CD4-positive, alpha-beta memory T cell (primary cell): ENCODE measurements around the gene DLL4. TPM values are rescaled to one million over a fixed set of nuclear protein-coding genes. Genes with fewer than 3 reads are reported as not detected.

ENCODE experiments used
- CTCF ChIA-PET: fragments of 350-600 bp; sonication (Branson Sonifier 250); formaldehyde crosslinking; loops from one replicate; lab custom pipeline; 2021; ENCODE audit warnings: inconsistent platforms; ENCODE audit not compliant: partially characterized antibody; lab: Charles Lee
- POLR2A ChIA-PET: fragments of 350-600 bp; sonication (Branson Sonifier 250); formaldehyde crosslinking; loops from one replicate; lab custom pipeline; 2021; ENCODE audit not compliant: partially characterized antibody; lab: Charles Lee
- DNase-seq, 5 donors: peaks; one replicate each; pipeline versions ENCODE4 v3.0.0 to v3.0.0-alpha.2; 2020 to 2022; ENCODE audit warnings: mixed read lengths in 1 of 5
- H3K27ac ChIP-seq: one replicate; pipeline ENCODE4 v1.7.0; 2013; ENCODE audit warnings: low read depth, low read length
- H3K27me3 ChIP-seq: 2 replicates; pipeline ENCODE4 v1.7.0; 2013; ENCODE audit warnings: mild to moderate bottlenecking, low read length, moderate library complexity; ENCODE audit not compliant: insufficient read depth
- H3K36me3 ChIP-seq: 2 replicates; pipeline ENCODE4 v1.7.0; 2013; ENCODE audit warnings: mild to moderate bottlenecking, low read length, moderate library complexity; ENCODE audit not compliant: insufficient read depth
- H3K4me1 ChIP-seq: 2 replicates; pipeline ENCODE4 v1.7.0; 2013; ENCODE audit warnings: mild to moderate bottlenecking, low read length, moderate library complexity; ENCODE audit not compliant: insufficient read depth
- H3K4me3 ChIP-seq, 2 donors: one replicate each; pipeline ENCODE4 v1.7.0; 2013; ENCODE audit warnings: low read length in 2 of 2, mild to moderate bottlenecking in 1 of 2
- H3K9me3 ChIP-seq, 2 donors: one replicate each; pipeline ENCODE4 v1.7.0; 2013; ENCODE audit warnings: low read length in 2 of 2, control low read depth in 1 of 2; ENCODE audit not compliant: control insufficient read depth in 1 of 2
- H3K27ac Mint-ChIP-seq, 7 donors: one replicate each; pipeline ENCODE4 v1.8.0; 2020 to 2021; ENCODE audit warnings: mixed read lengths in 7 of 7, mild to moderate bottlenecking in 6 of 7, inconsistent platforms in 3 of 7, moderate library complexity in 3 of 7
- H3K27me3 Mint-ChIP-seq, 2 donors: one replicate each; pipeline ENCODE4 v1.8.0; 2020 to 2021; ENCODE audit warnings: mixed read lengths in 2 of 2
- H3K36me3 Mint-ChIP-seq, 2 donors: one replicate each; pipeline ENCODE4 v1.8.0; 2020 to 2021; ENCODE audit warnings: mixed read lengths in 2 of 2, inconsistent platforms in 1 of 2, mild to moderate bottlenecking in 1 of 2
- H3K4me1 Mint-ChIP-seq, 4 donors: one replicate each; pipeline ENCODE4 v1.8.0; 2020 to 2021; ENCODE audit warnings: mixed read lengths in 4 of 4, mild to moderate bottlenecking in 1 of 4
- H3K4me3 Mint-ChIP-seq, 8 donors: one replicate each; pipeline ENCODE4 v1.8.0; 2020 to 2021; ENCODE audit warnings: mixed read lengths in 8 of 8, mild to moderate bottlenecking in 7 of 8, moderate library complexity in 6 of 8, inconsistent platforms in 3 of 8
- H3K9me3 Mint-ChIP-seq, 8 donors: one replicate each; pipeline ENCODE4 v1.8.0; 2020 to 2021; ENCODE audit warnings: mixed read lengths in 8 of 8, mild to moderate bottlenecking in 5 of 8, inconsistent platforms in 3 of 8, moderate library complexity in 1 of 8
- intact Hi-C: fragments of 100-400 bp; cut with micrococcal nuclease; formaldehyde crosslinking; loops from one replicate; pipeline ENCODE4 v1.15.1; 2023
- polyA plus RNA-seq, 2 donors: library from polyadenylated mRNA; unstranded; fragments of 300-500 nt; fragmentation: Illumina TruSeq; gene quantifications; one replicate each; pipeline ENCODE4 v1.2.3, GENCODE V29; 2021
- total RNA-seq, 2 experiments: library from RNA; stranded (reverse); gene quantifications; one replicate each; pipeline ENCODE4 v1.2.3, GENCODE V29; 2021

The DLL4 gene
- total and polyA plus RNA-seq, 4 experiments from 2014 or later = not detected

- no peaks in the 10 kb centered on the region for H3K9me3 Mint-ChIP-seq
- Histone ChIP-seq H3K4me3 (no peak overlapping the region), H3K27me3 (no peaks in the 10 kb centered on the region), H3K9me3 (no peaks in the 10 kb centered on the region), H3K36me3 (no peaks in the 10 kb centered on the region), H3K4me1 (peaks cover 14% of the 10 kb centered on the region), H3K27ac (no peak overlapping the region)
- DNase-seq = no peak
- H3K4me1 Mint-ChIP-seq = peaks cover 4 to 16% (median 11%) of the 10 kb centered on the region in 4 donors
- peak overlapping the region in 2 of 7 donors; percentile 37 to 64 for H3K27ac Mint-ChIP-seq
- intact Hi-C loops = no loop called here
- ChIA-PET CTCF (interaction anchor here (2.5 kb wide), 1 partner anchor 30 kb away, joined by 5 read pairs; no protein-coding TSS in a partner anchor), POLR2A (no interaction called here)
- no peaks in the 10 kb centered on the region for H3K36me3 Mint-ChIP-seq
- no peak overlapping the region for H3K4me3 Mint-ChIP-seq
- no peaks in the 10 kb centered on the region for H3K27me3 Mint-ChIP-seq
Observed at GRCh38 chr15:40911693-40912092, 17.4 kb upstream of the DLL4 start.

DNA sequence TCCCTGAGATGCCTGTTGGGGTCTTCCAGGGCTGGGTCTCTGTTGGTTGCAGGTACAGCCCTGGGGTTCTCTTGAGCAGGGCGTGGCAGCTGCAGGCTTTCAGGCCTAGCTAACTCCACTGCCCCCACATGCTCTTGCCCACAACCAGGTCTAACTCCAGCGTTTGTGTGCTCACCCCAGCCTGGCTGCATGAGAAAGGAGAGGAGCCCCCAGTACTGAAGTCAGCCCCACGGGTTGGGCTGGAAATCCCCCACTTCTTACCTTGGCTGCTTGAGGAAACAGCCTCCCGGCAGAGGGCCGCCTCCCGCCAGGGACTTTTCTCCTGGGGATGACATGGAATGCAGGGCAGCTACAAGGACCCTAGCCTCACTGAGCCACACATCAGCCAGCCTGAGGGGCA lies 16.7 kb upstream of the DLL4 start:
- Histone ChIP-seq H3K4me1 (peaks cover 6% of the 10 kb centered on the region), H3K9me3 (no peaks in the 10 kb centered on the region), H3K27me3 (no peaks in the 10 kb centered on the region), H3K4me3 (no peak overlapping the region), H3K36me3 (no peaks in the 10 kb centered on the region), H3K27ac (no peak overlapping the region)
- DNase-seq = no peak
- intact Hi-C loops = no loop called here
- H3K4me1 Mint-ChIP-seq = peaks cover under 1 to 10% (median 6%) of the 10 kb centered on the region in 4 donors
- ChIA-PET POLR2A (no interaction called here), CTCF (no interaction called here)
- H3K36me3 Mint-ChIP-seq = no peaks in the 10 kb centered on the region
- no peaks in the 10 kb centered on the region for H3K9me3 Mint-ChIP-seq
- H3K4me3 Mint-ChIP-seq = no peak overlapping the region
- H3K27ac Mint-ChIP-seq = no peak overlapping the region
- no peaks in the 10 kb centered on the region for H3K27me3 Mint-ChIP-seq

GRCh38 chr15:40914013-40914412 lies 15.1 kb upstream of the DLL4 start:
- H3K4me1 Mint-ChIP-seq = no peaks in the 10 kb centered on the region
- Histone ChIP-seq H3K27me3 (no peaks in the 10 kb centered on the region), H3K4me3 (no peak overlapping the region), H3K36me3 (no peaks in the 10 kb centered on the region), H3K4me1 (no peaks in the 10 kb centered on the region), H3K9me3 (no peaks in the 10 kb centered on the region), H3K27ac (no peak overlapping the region)
- no peaks in the 10 kb centered on the region for H3K36me3 Mint-ChIP-seq
- intact Hi-C loops = no loop called here
- no peak overlapping the region for H3K4me3 Mint-ChIP-seq
- DNase-seq = no peak
- POLR2A ChIA-PET = no interaction called here
- no peaks in the 10 kb centered on the region for H3K27me3 Mint-ChIP-seq
- H3K9me3 Mint-ChIP-seq = no peaks in the 10 kb centered on the region
- H3K27ac Mint-ChIP-seq = peak overlapping the region in 3 of 7 donors; percentile 30 to 80 (median 34)
- CTCF ChIA-PET = interaction anchor here (1.3 to 2.3 kb wide), 2 partner anchors 9 to 107 kb away, joined by 3 to 8 read pairs; no protein-coding TSS in a partner anchor

- Histone ChIP-seq H3K9me3 (no peaks in the 10 kb centered on the region), H3K27ac (no peak overlapping the region), H3K4me1 (no peaks in the 10 kb centered on the region), H3K4me3 (no peak overlapping the region), H3K36me3 (no peaks in the 10 kb centered on the region), H3K27me3 (no peaks in the 10 kb centered on the region)
- no peaks in the 10 kb centered on the region for H3K4me1 Mint-ChIP-seq
- intact Hi-C loops = no loop called here
- no peaks in the 10 kb centered on the region for H3K36me3 Mint-ChIP-seq
- H3K9me3 Mint-ChIP-seq = no peaks in the 10 kb centered on the region
- no peaks in the 10 kb centered on the region for H3K27me3 Mint-ChIP-seq
- no peak overlapping the region for H3K4me3 Mint-ChIP-seq
- POLR2A ChIA-PET = no interaction called here
- no peak for DNase-seq
- CTCF ChIA-PET = interaction anchor here (1.0 to 2.3 kb wide), 3 partner anchors 10 to 107 kb away, joined by 3 to 8 read pairs (median 3); no protein-coding TSS in a partner anchor
- peak overlapping the region in 1 of 7 donors; percentile 80 for H3K27ac Mint-ChIP-seq
Observed at GRCh38 chr15:40914486-40914885, 14.7 kb upstream of the DLL4 start.

DNA sequence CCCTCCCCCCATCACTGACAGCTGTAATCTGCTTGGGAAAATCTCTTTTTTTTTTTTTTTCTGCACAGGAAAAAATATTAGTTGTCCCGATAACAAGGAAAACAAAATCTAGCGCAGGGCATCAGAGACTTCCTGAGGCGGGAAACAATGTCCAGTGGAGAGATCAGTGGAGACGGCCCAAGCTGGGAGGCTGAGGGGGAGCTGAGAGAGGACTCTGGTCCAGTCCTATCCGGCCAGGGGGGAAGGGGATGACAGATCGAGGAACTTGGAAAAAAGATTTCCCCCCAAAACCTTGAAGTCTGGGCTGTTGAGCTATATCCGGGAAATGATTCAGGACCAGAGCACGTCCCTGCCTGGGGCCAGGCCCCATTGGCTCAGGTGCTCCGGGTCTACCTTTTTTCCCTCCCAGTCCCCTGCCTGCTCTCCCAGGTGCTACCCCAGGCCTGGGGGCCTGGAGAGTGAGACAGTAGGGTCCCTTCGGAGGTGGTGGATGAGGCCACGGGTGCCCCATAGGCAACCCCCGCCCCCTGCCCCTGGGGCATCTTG lies 14.0 kb upstream of the DLL4 start:
- H3K4me3 ChIP-seq = no peak overlapping the region
- no peak overlapping the region for H3K27ac Mint-ChIP-seq
- ChIA-PET CTCF (interaction anchor here (1.0 to 2.3 kb wide), 3 partner anchors 10 to 106 kb away, joined by 3 to 8 read pairs (median 3); no protein-coding TSS in a partner anchor), POLR2A (interaction anchor here (1.3 kb wide), 1 partner anchor 13 kb away, joined by 3 read pairs; the partner anchor contains the start of gene DLL4)
- H3K27me3 ChIP-seq = no peaks in the 10 kb centered on the region
- no peaks in the 10 kb centered on the region for H3K36me3 Mint-ChIP-seq
- H3K4me3 Mint-ChIP-seq = no peak overlapping the region
- no peaks in the 10 kb centered on the region for H3K9me3 ChIP-seq
- H3K27me3 Mint-ChIP-seq = no peaks in the 10 kb centered on the region
- H3K36me3 ChIP-seq = no peaks in the 10 kb centered on the region
- H3K4me1 ChIP-seq = no peaks in the 10 kb centered on the region
- no peaks in the 10 kb centered on the region for H3K9me3 Mint-ChIP-seq
- DNase-seq = no peak
- H3K27ac ChIP-seq = no peak overlapping the region
- H3K4me1 Mint-ChIP-seq = no peaks in the 10 kb centered on the region
- intact Hi-C loops = no loop called here

GRCh38 chr15:40915679-40916078 lies 13.5 kb upstream of the DLL4 start:
- no peak for DNase-seq
- ChIA-PET POLR2A (interaction anchor here (0.6 to 1.3 kb wide), 2 partner anchors 8 to 13 kb away, joined by 3 read pairs; partner anchors contain the start of gene DLL4), CTCF (interaction anchor here (2.3 kb wide), 1 partner anchor 11 kb away, joined by 8 read pairs; no protein-coding TSS in a partner anchor)
- H3K36me3 Mint-ChIP-seq = no peaks in the 10 kb centered on the region
- Histone ChIP-seq H3K27me3 (no peaks in the 10 kb centered on the region), H3K4me3 (no peak overlapping the region), H3K4me1 (no peaks in the 10 kb centered on the region), H3K9me3 (no peaks in the 10 kb centered on the region), H3K27ac (no peak overlapping the region), H3K36me3 (no peaks in the 10 kb centered on the region)
- H3K4me3 Mint-ChIP-seq = no peak overlapping the region
- H3K27me3 Mint-ChIP-seq = no peaks in the 10 kb centered on the region
- H3K27ac Mint-ChIP-seq = no peak overlapping the region
- intact Hi-C loops = no loop called here
- H3K9me3 Mint-ChIP-seq = no peaks in the 10 kb centered on the region
- no peaks in the 10 kb centered on the region for H3K4me1 Mint-ChIP-seq

DNA sequence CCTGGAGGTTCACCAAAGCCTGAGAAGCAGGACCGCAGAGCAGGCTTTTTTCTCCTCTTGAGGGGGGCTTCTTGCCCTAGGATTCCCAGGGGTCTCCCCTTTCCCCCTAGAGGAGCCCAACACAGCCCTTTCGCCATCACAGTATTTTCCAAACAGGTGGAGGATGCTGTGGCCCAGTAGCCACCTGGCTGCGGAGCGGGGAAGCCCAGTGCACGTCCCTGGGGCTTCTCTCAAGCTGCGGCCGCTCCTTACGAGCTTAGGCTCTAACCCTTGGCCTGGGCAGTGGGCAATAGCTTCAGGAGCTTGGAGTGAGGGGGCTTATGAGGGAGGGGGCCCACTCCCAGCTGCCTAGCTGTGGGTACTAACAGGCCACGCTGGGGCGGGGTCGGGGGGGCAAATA lies 11.6 kb upstream of the DLL4 start:
- H3K27ac Mint-ChIP-seq = no peak overlapping the region
- no peaks in the 10 kb centered on the region for H3K4me1 Mint-ChIP-seq
- Histone ChIP-seq H3K27me3 (no peaks in the 10 kb centered on the region), H3K36me3 (no peaks in the 10 kb centered on the region), H3K4me1 (no peaks in the 10 kb centered on the region), H3K4me3 (no peak overlapping the region), H3K9me3 (no peaks in the 10 kb centered on the region), H3K27ac (no peak overlapping the region)
- intact Hi-C loops = no loop called here
- no peaks in the 10 kb centered on the region for H3K9me3 Mint-ChIP-seq
- no peaks in the 10 kb centered on the region for H3K27me3 Mint-ChIP-seq
- no peak for DNase-seq
- CTCF ChIA-PET = interaction anchor here (1.3 to 1.4 kb wide), 2 partner anchors 11 to 25 kb away, joined by 3 to 7 read pairs; no protein-coding TSS in a partner anchor
- H3K4me3 Mint-ChIP-seq = no peak overlapping the region
- POLR2A ChIA-PET = no interaction called here
- H3K36me3 Mint-ChIP-seq = no peaks in the 10 kb centered on the region
